WTC11 (cell line): ENCODE data around the gene PRUNE2. TPM values are rescaled to one million over a fixed set of nuclear protein-coding genes. Genes with fewer than 3 reads are reported as not detected.

Source experiments
- ATAC-seq: fragments of 200-7000 bp; cut with Tn5 transposase; 2 replicates; pipeline ENCODE4 v1.10.0; 2021; ENCODE audit warnings: mild to moderate bottlenecking, moderate library complexity
- CTCF ChIA-PET: fragments of 300-600 bp; sonication (Branson Sonifier 250); formaldehyde crosslinking; loops from one replicate; lab custom pipeline; 2021; ENCODE audit warnings: antibody characterized with exemption; lab: Charles Lee
- POLR2A ChIA-PET: fragments of 350-600 bp; sonication (Branson Sonifier 250); formaldehyde crosslinking; loops from one replicate; lab custom pipeline; 2021; ENCODE audit warnings: antibody characterized with exemption; lab: Charles Lee
- DNase-seq: peaks from one replicate; pipeline ENCODE4 v3.0.0; 2021; ENCODE audit warnings: low spot score
- H3K27ac Mint-ChIP-seq: 2 replicates; pipeline ENCODE4 v1.8.0; 2021; ENCODE audit warnings: mixed read lengths
- H3K27me3 Mint-ChIP-seq: 2 replicates; pipeline ENCODE4 v1.8.0; 2021; ENCODE audit warnings: low read depth, mild to moderate bottlenecking, moderate library complexity, mixed read lengths
- H3K36me3 Mint-ChIP-seq: 2 replicates; pipeline ENCODE4 v1.8.0; 2021; ENCODE audit warnings: mixed read lengths
- H3K4me1 Mint-ChIP-seq: 2 replicates; pipeline ENCODE4 v1.8.0; 2022; ENCODE audit warnings: mixed read lengths
- H3K4me3 Mint-ChIP-seq: 2 replicates; pipeline ENCODE4 v1.8.0; 2021; ENCODE audit warnings: mild to moderate bottlenecking, moderate library complexity, mixed read lengths
- H3K9me3 Mint-ChIP-seq: 2 replicates; pipeline ENCODE4 v1.8.0; 2021; ENCODE audit warnings: mixed read lengths
- ARID4B ChIP-seq: sonication (generic); formaldehyde crosslinking; IDR thresholded peaks from 2 replicates; pipeline ENCODE4 v1.8.0; 2023; ENCODE audit warnings: missing genetic modification reagents, mild to moderate bottlenecking, borderline replicate concordance
- ATF3 ChIP-seq: sonication (generic); formaldehyde crosslinking; conservative IDR thresholded peaks from 2 replicates; pipeline ENCODE4 v1.8.1; 2022; ENCODE audit warnings: mild to moderate bottlenecking, missing genetic modification reagents
- FOXK1 ChIP-seq: sonication (generic); formaldehyde crosslinking; IDR thresholded peaks from 2 replicates; pipeline ENCODE4 v1.8.0; 2022; ENCODE audit warnings: mild to moderate bottlenecking, moderate library complexity, missing genetic modification reagents
- HMGXB4 ChIP-seq: sonication (generic); formaldehyde crosslinking; IDR thresholded peaks from 2 replicates; pipeline ENCODE4 v1.8.1; 2023; ENCODE audit warnings: mild to moderate bottlenecking, moderate library complexity, missing genetic modification reagents
- JUN ChIP-seq: sonication (generic); formaldehyde crosslinking; IDR thresholded peaks from 2 replicates; pipeline ENCODE4 v1.8.0; 2023; ENCODE audit warnings: mild to moderate bottlenecking, missing genetic modification reagents
- NFE2L1 ChIP-seq: sonication (generic); formaldehyde crosslinking; IDR thresholded peaks from 2 replicates; pipeline ENCODE4 v1.8.1; 2023; ENCODE audit warnings: missing genetic modification reagents
- TEAD4 ChIP-seq: sonication (generic); formaldehyde crosslinking; IDR thresholded peaks from 2 replicates; pipeline ENCODE4 v1.8.0; 2022; ENCODE audit warnings: mild to moderate bottlenecking, missing genetic modification reagents
- ZBTB21 ChIP-seq: sonication (generic); formaldehyde crosslinking; IDR thresholded peaks from 2 replicates; pipeline ENCODE4 v1.8.1; 2023; ENCODE audit warnings: mild to moderate bottlenecking, missing genetic modification reagents, borderline replicate concordance
- ZNF416 ChIP-seq: fragments of 250-450 bp; sonication (Bioruptor Pico); IDR thresholded peaks from 2 replicates; pipeline ENCODE4 v1.9.0; 2021; ENCODE audit warnings: mild to moderate bottlenecking, inconsistent platforms
- total RNA-seq: library from RNA; stranded (reverse); gene quantifications from 3 replicates; pipeline ENCODE4 v1.2.3, GENCODE V29; 2021
- TF ChIP-seq, protein P1 (sequence below): fragments of 200-600 bp; IDR thresholded peaks from 2 replicates; pipeline ENCODE4 v1.8.0; 2022; ENCODE audit warnings: antibody characterized with exemption

PRUNE2 gene
- total RNA-seq, 1 experiment from 2014 or later: 13.1 TPM

DNA sequence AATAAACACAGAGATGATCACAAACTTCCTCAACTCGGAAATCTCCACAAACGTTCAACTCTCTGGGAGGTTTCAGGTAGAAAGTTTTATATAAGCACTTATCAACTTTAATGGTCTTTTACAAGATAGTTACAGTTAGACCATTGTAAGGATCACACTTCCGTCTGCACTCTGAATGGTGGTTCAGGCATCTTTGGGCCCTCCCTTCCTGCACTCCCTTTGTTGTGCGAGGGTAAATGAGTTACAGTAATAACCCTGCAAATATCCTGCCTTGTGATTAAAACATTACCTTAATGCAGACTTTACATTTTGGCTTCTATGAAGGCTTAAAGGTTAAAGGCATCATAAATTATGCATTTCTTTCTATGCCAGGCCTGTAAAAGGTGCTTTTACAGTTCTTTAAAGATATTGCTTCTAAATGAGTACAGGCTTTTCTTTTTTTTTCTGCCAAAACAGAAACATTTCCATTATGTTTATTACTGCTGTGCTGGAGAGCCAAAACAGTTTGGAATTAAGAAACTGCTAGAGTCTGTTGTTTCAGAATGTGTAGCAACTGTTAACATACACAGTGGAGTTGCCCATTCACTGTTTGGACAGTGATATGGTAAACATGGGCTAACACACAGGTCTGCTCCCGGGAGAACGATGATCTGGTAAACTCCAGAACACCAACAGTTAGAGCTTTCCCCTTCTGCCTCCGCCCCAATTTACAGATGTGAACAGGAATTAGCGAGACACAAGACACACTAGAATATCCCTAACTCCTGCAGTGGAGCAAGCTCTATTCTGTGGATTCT is 1.1 kb downstream of the PRUNE2 start (continued):
- no peak for TF ChIP-seq ATF3 (CRISPR knock-in tag)
- TF ChIP-seq HMGXB4 (CRISPR knock-in tag): no peak
- no peak for TF ChIP-seq ZBTB21
- TF ChIP-seq, protein P1, sequence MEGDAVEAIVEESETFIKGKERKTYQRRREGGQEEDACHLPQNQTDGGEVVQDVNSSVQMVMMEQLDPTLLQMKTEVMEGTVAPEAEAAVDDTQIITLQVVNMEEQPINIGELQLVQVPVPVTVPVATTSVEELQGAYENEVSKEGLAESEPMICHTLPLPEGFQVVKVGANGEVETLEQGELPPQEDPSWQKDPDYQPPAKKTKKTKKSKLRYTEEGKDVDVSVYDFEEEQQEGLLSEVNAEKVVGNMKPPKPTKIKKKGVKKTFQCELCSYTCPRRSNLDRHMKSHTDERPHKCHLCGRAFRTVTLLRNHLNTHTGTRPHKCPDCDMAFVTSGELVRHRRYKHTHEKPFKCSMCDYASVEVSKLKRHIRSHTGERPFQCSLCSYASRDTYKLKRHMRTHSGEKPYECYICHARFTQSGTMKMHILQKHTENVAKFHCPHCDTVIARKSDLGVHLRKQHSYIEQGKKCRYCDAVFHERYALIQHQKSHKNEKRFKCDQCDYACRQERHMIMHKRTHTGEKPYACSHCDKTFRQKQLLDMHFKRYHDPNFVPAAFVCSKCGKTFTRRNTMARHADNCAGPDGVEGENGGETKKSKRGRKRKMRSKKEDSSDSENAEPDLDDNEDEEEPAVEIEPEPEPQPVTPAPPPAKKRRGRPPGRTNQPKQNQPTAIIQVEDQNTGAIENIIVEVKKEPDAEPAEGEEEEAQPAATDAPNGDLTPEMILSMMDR: no peak
- TF ChIP-seq ARID4B: no peak
- TF ChIP-seq FOXK1 (CRISPR knock-in tag): no peak
- TF ChIP-seq JUN (CRISPR knock-in tag): no peak
- TF ChIP-seq ZNF416 (CRISPR knock-in tag): no peak
- TF ChIP-seq, all 79 proteins: peak for 0

- peaks cover 44% of the 10 kb centered on the region for H3K4me1 Mint-ChIP-seq
- DNase-seq (no peak), ATAC-seq (no peak)
- H3K27me3 Mint-ChIP-seq: peaks cover 30% of the 10 kb centered on the region
- no peaks in the 10 kb centered on the region for H3K9me3 Mint-ChIP-seq
- no peak overlapping the region for H3K4me3 Mint-ChIP-seq
- CTCF ChIA-PET: interaction anchor here (1.4 kb wide), 1 partner anchor 8 kb away, joined by 3 read pairs; no protein-coding TSS in a partner anchor
- TF ChIP-seq TEAD4 (CRISPR knock-in tag) (no peak), ARID4B (no peak), ZNF416 (CRISPR knock-in tag) (no peak), ATF3 (CRISPR knock-in tag) (no peak), NFE2L1 (CRISPR knock-in tag) (no peak)
- POLR2A ChIA-PET: no interaction called here
- no peak overlapping the region for H3K27ac Mint-ChIP-seq
- peaks cover 2% of the 10 kb centered on the region; the same call in 1 of the 2 replicates for H3K36me3 Mint-ChIP-seq
These were observed 3.5 kb downstream of the PRUNE2 start for GRCh38 chr9:76902395-76902794.
